OCI-LY7 (cell line): ENCODE measurements around the gene MT2A. TPM values are rescaled to one million over a fixed set of nuclear protein-coding genes. Genes with fewer than 3 reads are reported as not detected.

Source experiments
- BruUV-seq: library from RNA; stranded (reverse); fragments of 400-500 nt; replicated peaks from 2 replicates; lab custom pipeline; 2021; lab: Mats Ljungman, UMichigan
- CTCF ChIA-PET: fragments of 300-600 bp; sonication (Branson Sonifier 250); formaldehyde crosslinking; loops from one replicate; lab custom pipeline; 2022; ENCODE audit warnings: antibody characterized with exemption; ENCODE audit not compliant: unreplicated experiment; lab: Charles Lee
- POLR2A ChIA-PET: fragments of 300-600 bp; sonication (Branson Sonifier 250); formaldehyde crosslinking; loops from one replicate; lab custom pipeline; 2022; ENCODE audit warnings: antibody characterized with exemption; lab: Charles Lee
- DNase-seq: peaks from one replicate; pipeline ENCODE4 v3.0.0-alpha.2; 2015; ENCODE audit warnings: low spot score
- H2AFZ ChIP-seq: fragments of 200-600 bp; sonication (generic), shearing (Covaris generic); 2 replicates; pipeline ENCODE4 v1.6.1; 2014; ENCODE audit warnings: mild to moderate bottlenecking, antibody characterized with exemption, low read length, moderate library complexity
- H3K27ac ChIP-seq: fragments of 200-600 bp; sonication (generic); 2 replicates; pipeline ENCODE4 v1.5.1; 2014; ENCODE audit warnings: mixed run types, low read depth, mild to moderate bottlenecking, moderate library complexity, low read length, inconsistent platforms; ENCODE audit not compliant: poor library complexity, severe bottlenecking
- H3K36me3 ChIP-seq: fragments of 200-600 bp; sonication (generic); 2 replicates; pipeline ENCODE4 v1.6.1; 2014; ENCODE audit warnings: mild to moderate bottlenecking, antibody characterized with exemption, low read length, moderate library complexity, mixed read lengths; ENCODE audit not compliant: insufficient read depth
- H3K4me1 ChIP-seq: fragments of 200-600 bp; sonication (generic); 2 replicates; pipeline ENCODE4 v1.5.1; 2014; ENCODE audit warnings: mild to moderate bottlenecking, low read length; ENCODE audit not compliant: insufficient read depth, poor library complexity, severe bottlenecking
- H3K4me2 ChIP-seq: fragments of 200-600 bp; sonication (generic); 2 replicates; pipeline ENCODE4 v1.6.1; 2014; ENCODE audit warnings: mild to moderate bottlenecking, low read length
- H3K4me3 ChIP-seq: fragments of 200-600 bp; sonication (generic); 2 replicates; pipeline ENCODE4 v1.5.1; 2014; ENCODE audit warnings: mild to moderate bottlenecking, low read depth, low read length; ENCODE audit not compliant: poor library complexity, severe bottlenecking
- H3K79me2 ChIP-seq: fragments of 200-600 bp; sonication (generic); 2 replicates; pipeline ENCODE4 v1.6.1; 2016; ENCODE audit warnings: low read depth, mild to moderate bottlenecking, low read length, moderate library complexity, mixed read lengths; ENCODE audit not compliant: insufficient read depth
- H3K9me2 ChIP-seq: fragments of 200-600 bp; sonication (generic); 2 replicates; pipeline ENCODE4 v1.6.1; 2016; ENCODE audit warnings: mild to moderate bottlenecking, low read length, mixed read lengths; ENCODE audit not compliant: insufficient read depth
- H3K9me3 ChIP-seq: fragments of 200-600 bp; sonication (generic); 2 replicates; pipeline ENCODE4 v1.6.1; 2014; ENCODE audit warnings: mild to moderate bottlenecking, mixed run types, low read length, mixed read lengths
- H4K20me1 ChIP-seq: fragments of 200-600 bp; sonication (generic); 2 replicates; pipeline ENCODE4 v1.6.1; 2014; ENCODE audit warnings: mild to moderate bottlenecking, antibody characterized with exemption, low read length, moderate library complexity, mixed read lengths; ENCODE audit not compliant: insufficient read depth
- CTCF ChIP-seq: fragments of 200-600 bp; sonication (generic); conservative IDR thresholded peaks from 2 replicates; pipeline ENCODE4 v1.5.1; 2014; ENCODE audit warnings: mild to moderate bottlenecking, antibody characterized with exemption, low read length, moderate library complexity, mixed read lengths
- EZH2phosphoT487 ChIP-seq: fragments of 200-600 bp; sonication (generic); IDR thresholded peaks from 2 replicates; pipeline ENCODE4 v1.6.1; 2018; ENCODE audit warnings: low read depth, borderline replicate concordance, mild to moderate bottlenecking, mixed run types, antibody characterized with exemption, low read length, moderate library complexity, mixed read lengths
- intact Hi-C: fragments of 100-400 bp; cut with micrococcal nuclease; formaldehyde crosslinking; loops from one replicate; pipeline ENCODE4 v1.10.0; 2022; ENCODE audit not compliant: unreplicated experiment
- total RNA-seq, 2 experiments: library from RNA; depleted of rRNA in 1 of 2; stranded (reverse); fragments of >200 nt in 1 of 2; shearing (Covaris generic) in 1 of 2; gene quantifications; 2 replicates each; pipeline ENCODE4 v1.2.3, GENCODE V29; 2014 to 2022

Gene MT2A
- total RNA-seq, 2 experiments from 2014 or later: 9.3 to 27.2 TPM

- no peak overlapping the region for H3K4me3 ChIP-seq
- no peak overlapping the region for H3K27ac ChIP-seq
- ChIA-PET CTCF (no interaction called here), POLR2A (no interaction called here)
- no peaks in the 10 kb centered on the region for H4K20me1 ChIP-seq
- no peaks in the 10 kb centered on the region for H3K9me2 ChIP-seq
- H2AFZ ChIP-seq: no peak overlapping the region
- no peaks in the 10 kb centered on the region for H3K79me2 ChIP-seq
- no peaks in the 10 kb centered on the region for H3K9me3 ChIP-seq
- H3K36me3 ChIP-seq: no peaks in the 10 kb centered on the region
- DNase-seq: no peak
- intact Hi-C loops: no loop called here
- no TSS peak for BruUV-seq
- H3K4me2 ChIP-seq: peak overlapping the region; percentile 45; the same call in 1 of the 2 replicates
- no peak for TF ChIP-seq CTCF
- no peak for TF ChIP-seq EZH2phosphoT487
- H3K4me1 ChIP-seq: no peaks in the 10 kb centered on the region
These were observed 50.0 kb downstream of the MT2A start for GRCh38 chr16:56658327-56658875.

Other genes starting within 250 kb of the MT2A start
- gene AMFR, start 183.0 kb upstream of the MT2A start, total RNA-seq (2014; rRNA removed; shearing (Covaris generic)): 87.7 and 108 TPM in 2 replicates
- 101 and 105 TPM in 2 replicates for gene AMFR, start 183.0 kb upstream of the MT2A start, total RNA-seq (2022)
- 123 and 229 TPM in 2 replicates for gene NUDT21, start 157.3 kb upstream of the MT2A start, total RNA-seq (2014; rRNA removed; shearing (Covaris generic))
- gene NUDT21, start 157.3 kb upstream of the MT2A start, total RNA-seq (2022): 270 and 273 TPM in 2 replicates
- gene OGFOD1, start 157.0 kb upstream of the MT2A start, total RNA-seq (2014; rRNA removed; shearing (Covaris generic)): 35.1 and 78.7 TPM in 2 replicates
- 45.3 and 56.8 TPM in 2 replicates for gene OGFOD1, start 157.0 kb upstream of the MT2A start, total RNA-seq (2022)
- 13.9 and 15.3 TPM in 2 replicates for gene BBS2, start 88.6 kb upstream of the MT2A start, total RNA-seq (2014; rRNA removed; shearing (Covaris generic))
- 14.1 and 18.3 TPM in 2 replicates for gene BBS2, start 88.6 kb upstream of the MT2A start, total RNA-seq (2022)
- gene MT4, start 43.5 kb upstream of the MT2A start, total RNA-seq (2014; rRNA removed; shearing (Covaris generic)): not detected in 2 replicates
- not detected in 2 replicates for gene MT4, start 43.5 kb upstream of the MT2A start, total RNA-seq (2022)
- not detected in 2 replicates for gene MT3, start 19.1 kb upstream of the MT2A start, total RNA-seq (2014; rRNA removed; shearing (Covaris generic))
- gene MT3, start 19.1 kb upstream of the MT2A start, total RNA-seq (2022): not detected in 2 replicates
- not detected in 2 replicates for gene MT1E, start 17.2 kb downstream of the MT2A start, total RNA-seq (2014; rRNA removed; shearing (Covaris generic))
- not detected in 2 replicates for gene MT1E, start 17.2 kb downstream of the MT2A start, total RNA-seq (2022)
- gene MT1M, start 24.1 kb downstream of the MT2A start, total RNA-seq (2014; rRNA removed; shearing (Covaris generic)): not detected in 2 replicates
- gene MT1M, start 24.1 kb downstream of the MT2A start, total RNA-seq (2022): not detected in 2 replicates
- gene MT1A, start 30.1 kb downstream of the MT2A start, total RNA-seq (2014; rRNA removed; shearing (Covaris generic)): not detected in 2 replicates
- gene MT1A, start 30.1 kb downstream of the MT2A start, total RNA-seq (2022): not detected in 2 replicates
- not detected in 2 replicates for gene MT1B, start 43.3 kb downstream of the MT2A start, total RNA-seq (2014; rRNA removed; shearing (Covaris generic))
- gene MT1B, start 43.3 kb downstream of the MT2A start, total RNA-seq (2022): not detected in 2 replicates
- 0.44 TPM in 1 of 2 replicates, not detected in the other for gene MT1F, start 49.4 kb downstream of the MT2A start, total RNA-seq (2014; rRNA removed; shearing (Covaris generic))
- gene MT1F, start 49.4 kb downstream of the MT2A start, total RNA-seq (2022): 1.8 TPM in 1 of 2 replicates, not detected in the other
- not detected in 2 replicates for gene MT1G, start 59.5 kb downstream of the MT2A start, total RNA-seq (2014; rRNA removed; shearing (Covaris generic))
- gene MT1G, start 59.5 kb downstream of the MT2A start, total RNA-seq (2022): not detected in 2 replicates
- not detected in 2 replicates for gene MT1H, start 61.2 kb downstream of the MT2A start, total RNA-seq (2014; rRNA removed; shearing (Covaris generic))
- not detected in 2 replicates for gene MT1H, start 61.2 kb downstream of the MT2A start, total RNA-seq (2022)
- gene MT1X, start 73.9 kb downstream of the MT2A start, total RNA-seq (2014; rRNA removed; shearing (Covaris generic)): 17.1 and 18.8 TPM in 2 replicates
- 14.6 and 21.2 TPM in 2 replicates for gene MT1X, start 73.9 kb downstream of the MT2A start, total RNA-seq (2022)
- 119 and 120 TPM in 2 replicates for gene NUP93, start 121.5 kb downstream of the MT2A start, total RNA-seq (2014; rRNA removed; shearing (Covaris generic))
- gene NUP93, start 121.5 kb downstream of the MT2A start, total RNA-seq (2022): 148 and 183 TPM in 2 replicates